ENCODE measurements around the gene CCDC148.

DNA sequence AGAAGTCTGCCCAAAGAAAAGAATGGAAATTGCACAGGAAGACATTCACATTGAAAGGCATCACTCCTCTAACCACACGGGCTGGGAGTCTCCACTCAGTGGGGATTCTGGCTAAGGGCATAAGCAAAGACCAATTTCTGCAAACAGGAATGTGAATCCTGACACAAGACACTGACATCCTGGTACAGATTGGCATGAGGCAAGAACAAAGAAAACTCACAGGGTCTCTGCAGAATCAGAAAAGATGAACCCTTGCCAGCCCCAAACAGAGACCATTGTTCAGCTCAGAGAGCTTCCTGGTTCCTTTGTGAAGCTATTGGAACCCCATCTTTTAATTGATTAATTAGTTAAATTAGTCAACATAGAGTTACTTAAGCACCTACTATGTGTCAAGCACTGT lies 272.6 kb downstream of the CCDC148 start:
- TF ChIP-seq BCLAF1 (IDR thresholded peaks at IDR 0.05) (no peak), POLR2A (IDR thresholded peaks at IDR 0.05; ENCODE audit: low read depth, low read length) (no peak), POLR2AphosphoS5 (IDR thresholded peaks at IDR 0.05; ENCODE audit: low read length) (no peak), CTCF (IDR thresholded peaks at IDR 0.05 in 2 of 3, conservative IDR thresholded peaks at IDR 0.05 in 1 of 3; ENCODE audit: control insufficient read depth in 2 of 3, extremely low read depth in 1 of 3, insufficient read depth in 1 of 3, low read depth in 3 of 3, low read length in 3 of 3) (no peak), ZNF274 (IDR thresholded peaks at IDR 0.05; ENCODE audit: insufficient read depth, insufficient read length) (no peak)
- TF ChIP-seq, protein P1, sequence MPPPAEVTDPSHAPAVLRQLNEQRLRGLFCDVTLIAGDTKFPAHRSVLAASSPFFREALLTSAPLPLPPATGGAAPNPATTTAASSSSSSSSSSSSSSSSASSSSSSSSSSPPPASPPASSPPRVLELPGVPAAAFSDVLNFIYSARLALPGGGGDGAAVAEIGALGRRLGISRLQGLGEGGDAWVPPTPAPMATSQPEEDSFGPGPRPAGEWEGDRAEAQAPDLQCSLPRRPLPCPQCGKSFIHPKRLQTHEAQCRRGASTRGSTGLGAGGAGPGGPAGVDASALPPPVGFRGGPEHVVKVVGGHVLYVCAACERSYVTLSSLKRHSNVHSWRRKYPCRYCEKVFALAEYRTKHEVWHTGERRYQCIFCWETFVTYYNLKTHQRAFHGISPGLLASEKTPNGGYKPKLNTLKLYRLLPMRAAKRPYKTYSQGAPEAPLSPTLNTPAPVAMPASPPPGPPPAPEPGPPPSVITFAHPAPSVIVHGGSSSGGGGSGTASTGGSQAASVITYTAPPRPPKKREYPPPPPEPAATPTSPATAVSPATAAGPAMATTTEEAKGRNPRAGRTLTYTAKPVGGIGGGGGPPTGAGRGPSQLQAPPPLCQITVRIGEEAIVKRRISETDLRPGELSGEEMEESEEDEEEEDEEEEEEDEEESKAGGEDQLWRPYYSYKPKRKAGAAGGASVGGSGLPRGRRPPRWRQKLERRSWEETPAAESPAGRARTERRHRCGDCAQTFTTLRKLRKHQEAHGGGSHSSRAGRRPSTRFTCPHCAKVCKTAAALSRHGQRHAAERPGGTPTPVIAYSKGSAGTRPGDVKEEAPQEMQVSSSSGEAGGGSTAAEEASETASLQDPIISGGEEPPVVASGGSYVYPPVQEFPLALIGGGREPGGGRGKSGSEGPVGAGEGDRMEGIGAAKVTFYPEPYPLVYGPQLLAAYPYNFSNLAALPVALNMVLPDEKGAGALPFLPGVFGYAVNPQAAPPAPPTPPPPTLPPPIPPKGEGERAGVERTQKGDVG (CRISPR knock-in tag; IDR thresholded peaks at IDR 0.05) = no peak
